Right lobe of liver (tissue), 6 donors: Measurements from ENCODE around the gene C4BPA. TPM values are rescaled to one million over a fixed set of nuclear protein-coding genes. Genes with fewer than 3 reads are reported as not detected.

Source experiments
- ATAC-seq, 4 donors: fragments of 200-7000 bp; cut with Tn5 transposase; one replicate each; pipeline ENCODE4 v1.9.1; 2020; ENCODE audit warnings: mild to moderate bottlenecking in 4 of 4, moderate library complexity in 4 of 4
- DNase-seq, 3 donors: peaks; one replicate each; pipeline ENCODE4 v3.0.0-alpha.2; 2020
- H3K27ac ChIP-seq, 3 donors: fragments of 200-600 bp; one replicate each; pipeline ENCODE4 v1.8.0; 2022
- H3K27me3 ChIP-seq, 2 donors: fragments of 200-600 bp; one replicate each; pipeline ENCODE4 v1.8.0; 2022
- H3K36me3 ChIP-seq, 4 donors: fragments of 200-600 bp; sonication (generic) in 1 of 4; one replicate each; pipeline versions ENCODE4 v1.5.1 to v1.8.0; 2017 to 2022; ENCODE audit warnings: control low read depth in 1 of 4
- H3K4me1 ChIP-seq, 4 donors: fragments of 200-600 bp; sonication (generic) in 1 of 4; one replicate each; pipeline versions ENCODE4 v1.5.1 to v1.8.0; 2017 to 2022; ENCODE audit warnings: control low read depth in 1 of 4
- H3K4me3 ChIP-seq, 3 donors: fragments of 200-600 bp; one replicate each; pipeline ENCODE4 v1.8.0; 2022
- H3K9me3 ChIP-seq, 4 donors: fragments of 200-600 bp; sonication (generic) in 1 of 4; one replicate each; pipeline versions ENCODE4 v1.5.1 to v1.8.0; 2017 to 2022; ENCODE audit warnings: control low read depth in 1 of 4
- POLR2A ChIP-seq: fragments of 450-650 bp; IDR thresholded peaks from one replicate; pipeline ENCODE4 v1.6.1; 2017; ENCODE audit warnings: antibody characterized with exemption, mild to moderate bottlenecking
- WGBS: methylation state at CpG from one replicate; pipeline ENCODE4 v1.1.6; 2018; ENCODE audit warnings: low coverage, low lambda C conversion rate; ENCODE audit not compliant: insufficient coverage; ENCODE audit errors: missing lambda C conversion rate; 5-methylcytosine and 5-hydroxymethylcytosine counted together
- intact Hi-C, 2 donors: fragments of 100-400 bp; cut with DNase I; formaldehyde crosslinking; loops; one replicate each; pipeline versions ENCODE4 v1.11.2 to v1.14.1; 2022
- total RNA-seq, 6 experiments: library from RNA; depleted of rRNA in 2 of 6; stranded (reverse); fragments of >200 nt in 2 of 6; fragmentation: NEBNext Ultra II Directional in 3 of 6; extraction: Animal tissue kit (Norgen Biotek cat#: 25700) in 3 of 6; gene quantifications; one replicate each; pipeline versions ENCODE4 v1.1.0 to v1.2.4, GENCODE V29; 2016 to 2023
- TF ChIP-seq, protein P1 (sequence below), 4 donors: fragments of 200-600 bp in 3 of 4; fragments of 450-650 bp in 1 of 4; IDR thresholded peaks; one replicate each; pipeline versions ENCODE4 v1.5.1 to v1.8.0; 2016 to 2022; ENCODE audit warnings: antibody characterized with exemption in 4 of 4, mild to moderate bottlenecking in 2 of 4
- donor health status: DM: no; HTN: yes; CAD: no.
- donor health status: DM: no; HTN: no; CAD: no.
- donor health status: DM: no; HTN: no; CAD: no.
- donor health status: DM: no; HTN: yes; CAD: no.
- donor health status: DM: no; HTN: yes; CAD: no.

The C4BPA gene
- total RNA-seq, 6 experiments from 2014 or later = 746 to 1,325 (median 959) TPM

DNA sequence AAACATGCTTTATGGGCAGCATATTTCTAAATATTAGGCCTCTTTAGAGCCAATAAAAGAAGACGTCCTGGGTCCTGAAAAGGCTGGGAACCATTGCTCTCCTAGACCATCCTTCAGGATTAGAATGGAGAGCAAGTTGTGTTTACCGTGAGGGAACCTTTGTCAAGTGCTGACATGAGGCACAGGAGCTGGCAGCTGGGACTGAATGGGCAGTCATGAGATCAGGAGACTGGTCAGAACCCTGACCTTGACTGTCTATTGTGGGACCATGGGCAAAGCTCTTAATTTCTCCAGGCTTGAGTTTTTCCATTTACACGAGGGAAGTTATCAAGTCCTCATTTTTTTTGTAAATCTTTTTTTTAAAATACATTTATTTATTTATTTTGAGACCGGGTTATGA lies 45.8 kb upstream of the C4BPA start:
- ATAC-seq (no peak), DNase-seq (no peak)
- Histone ChIP-seq H3K4me3 (no peak overlapping the region), H3K36me3 (peaks cover 0 to 15% (median 5%) of the 10 kb centered on the region in 4 donors), H3K27ac (no peak overlapping the region), H3K4me1 (no peaks in the 10 kb centered on the region), H3K27me3 (no peaks in the 10 kb centered on the region), H3K9me3 (no peaks in the 10 kb centered on the region)
- intact Hi-C loops = no loop called here
- WGBS = 92% methylated on average over 4 of the region's 4 CpGs
- TF ChIP-seq, protein P1, sequence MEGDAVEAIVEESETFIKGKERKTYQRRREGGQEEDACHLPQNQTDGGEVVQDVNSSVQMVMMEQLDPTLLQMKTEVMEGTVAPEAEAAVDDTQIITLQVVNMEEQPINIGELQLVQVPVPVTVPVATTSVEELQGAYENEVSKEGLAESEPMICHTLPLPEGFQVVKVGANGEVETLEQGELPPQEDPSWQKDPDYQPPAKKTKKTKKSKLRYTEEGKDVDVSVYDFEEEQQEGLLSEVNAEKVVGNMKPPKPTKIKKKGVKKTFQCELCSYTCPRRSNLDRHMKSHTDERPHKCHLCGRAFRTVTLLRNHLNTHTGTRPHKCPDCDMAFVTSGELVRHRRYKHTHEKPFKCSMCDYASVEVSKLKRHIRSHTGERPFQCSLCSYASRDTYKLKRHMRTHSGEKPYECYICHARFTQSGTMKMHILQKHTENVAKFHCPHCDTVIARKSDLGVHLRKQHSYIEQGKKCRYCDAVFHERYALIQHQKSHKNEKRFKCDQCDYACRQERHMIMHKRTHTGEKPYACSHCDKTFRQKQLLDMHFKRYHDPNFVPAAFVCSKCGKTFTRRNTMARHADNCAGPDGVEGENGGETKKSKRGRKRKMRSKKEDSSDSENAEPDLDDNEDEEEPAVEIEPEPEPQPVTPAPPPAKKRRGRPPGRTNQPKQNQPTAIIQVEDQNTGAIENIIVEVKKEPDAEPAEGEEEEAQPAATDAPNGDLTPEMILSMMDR (IDR thresholded peaks at IDR 0.05) = no peak
- no peak for TF ChIP-seq POLR2A

DNA sequence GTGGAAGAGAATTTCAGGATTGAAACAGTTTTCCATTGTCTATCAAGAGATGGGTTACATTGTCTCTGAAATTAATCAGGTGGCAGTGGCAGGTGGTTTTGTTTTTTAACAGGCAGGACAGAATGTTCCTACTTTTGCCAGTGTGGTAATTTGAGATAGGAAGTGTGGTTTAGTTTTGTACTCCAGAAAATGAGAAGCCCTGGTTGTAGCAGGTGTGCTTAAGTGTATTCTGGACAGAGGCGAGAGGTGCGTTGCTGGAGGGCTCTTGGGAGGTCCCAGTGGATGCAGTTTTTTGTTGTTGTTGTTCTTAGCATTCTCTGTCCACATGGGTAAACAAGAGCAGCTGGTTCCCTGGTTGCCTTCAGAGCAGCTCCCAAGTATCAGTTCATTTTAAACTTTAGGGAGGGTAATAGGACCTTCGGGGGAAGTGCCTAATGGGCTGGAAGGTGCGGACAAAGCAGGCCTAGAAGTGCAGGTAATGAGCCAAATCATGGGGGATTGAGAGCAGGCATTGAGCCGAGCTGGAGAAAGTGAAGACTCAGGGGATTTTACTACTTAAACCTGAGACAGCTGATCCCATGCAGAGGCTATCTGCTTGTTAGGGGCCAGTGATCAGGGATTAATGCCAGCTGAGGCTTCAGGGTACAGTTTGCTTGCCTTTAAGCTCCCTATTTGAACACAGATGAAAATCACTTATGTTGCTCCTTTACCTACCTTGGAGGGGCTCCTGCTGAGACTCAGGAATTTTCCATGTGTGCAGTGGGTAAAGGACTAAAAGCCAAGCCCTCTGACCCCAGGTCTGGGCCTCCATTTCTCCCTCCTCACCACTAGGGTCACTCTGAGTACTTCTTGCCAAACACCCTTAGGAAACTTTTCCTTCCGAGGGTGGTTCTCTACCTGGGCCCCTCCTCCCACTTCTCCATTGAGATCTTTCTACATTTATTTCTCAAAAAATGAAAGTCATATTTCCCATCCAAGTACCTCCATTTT lies 44.9 kb upstream of the C4BPA start:
- DNase-seq (no peak), ATAC-seq (no peak)
- intact Hi-C loops = no loop called here
- H3K9me3 ChIP-seq = no peaks in the 10 kb centered on the region
- peaks cover 0 to 18% (median 6%) of the 10 kb centered on the region in 4 donors for H3K36me3 ChIP-seq
- no peak for TF ChIP-seq POLR2A
- no peaks in the 10 kb centered on the region for H3K4me1 ChIP-seq
- H3K27ac ChIP-seq = no peak overlapping the region
- no peaks in the 10 kb centered on the region for H3K27me3 ChIP-seq
- WGBS = 69% methylated on average over 4 of the region's 6 CpGs
- H3K4me3 ChIP-seq = no peak overlapping the region

DNA sequence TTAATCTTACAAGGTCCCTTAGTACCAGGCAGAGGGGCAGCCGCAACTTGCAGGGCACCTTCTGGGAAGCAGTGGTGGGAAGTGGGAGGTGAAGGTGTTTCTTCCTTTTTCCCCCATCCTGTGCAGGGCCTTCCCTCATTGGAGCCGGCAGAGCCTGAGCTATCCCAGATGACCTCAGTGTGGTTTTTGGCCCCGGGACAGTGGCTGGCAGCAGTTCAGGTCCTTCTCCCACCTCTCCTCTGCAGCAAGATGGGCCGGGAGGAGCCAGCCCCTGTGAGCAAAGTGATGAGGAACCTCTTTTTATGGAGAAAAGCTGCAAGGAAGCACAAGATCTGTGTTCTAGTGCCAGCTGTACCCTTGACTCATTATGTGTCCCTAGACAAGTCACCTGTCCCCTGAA lies 44.2 kb upstream of the C4BPA start:
- no peak overlapping the region for H3K27ac ChIP-seq
- 74% methylated on average over 3 of the region's 4 CpGs for WGBS
- H3K4me3 ChIP-seq = no peak overlapping the region
- peak in 1 of 4 donors; percentile 15 for ATAC-seq
- H3K9me3 ChIP-seq = no peaks in the 10 kb centered on the region
- intact Hi-C loops = no loop called here
- TF ChIP-seq, protein P1 (IDR thresholded peaks at IDR 0.05) = no peak
- TF ChIP-seq POLR2A = no peak
- DNase-seq = no peak
- H3K36me3 ChIP-seq = peaks cover 0 to 19% (median 6%) of the 10 kb centered on the region in 4 donors
- H3K27me3 ChIP-seq = no peaks in the 10 kb centered on the region
- no peaks in the 10 kb centered on the region for H3K4me1 ChIP-seq

DNA sequence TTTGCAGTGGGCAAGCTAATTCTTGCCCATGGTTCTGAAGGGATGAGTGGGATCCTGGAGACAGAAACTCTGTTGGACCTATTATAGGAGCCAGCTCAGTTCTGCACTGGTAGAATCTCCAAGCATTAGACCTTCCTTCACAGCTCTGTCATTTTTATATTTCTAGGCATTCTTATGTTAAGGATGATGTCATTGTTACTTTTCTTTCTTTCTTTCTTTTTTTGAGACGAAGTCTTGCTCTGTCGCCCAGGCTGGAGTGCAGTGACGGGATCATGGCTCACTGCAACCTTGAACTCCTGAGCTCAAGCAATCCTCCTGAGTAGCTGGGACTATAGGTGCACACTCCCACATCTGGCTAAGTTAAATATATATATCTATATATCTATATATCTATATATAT lies 43.4 kb upstream of the C4BPA start:
- Histone ChIP-seq H3K27me3 (no peaks in the 10 kb centered on the region), H3K4me1 (no peaks in the 10 kb centered on the region), H3K36me3 (peaks cover 0 to 26% (median 7%) of the 10 kb centered on the region in 4 donors), H3K27ac (no peak overlapping the region), H3K4me3 (no peak overlapping the region), H3K9me3 (no peaks in the 10 kb centered on the region)
- ATAC-seq = no peak
- 94% methylated on average over 3 of the region's 3 CpGs for whole genome bisulfite sequencing
- no peak for DNase-seq
- TF ChIP-seq POLR2A = no peak
- TF ChIP-seq, protein P1 (IDR thresholded peaks at IDR 0.05) = no peak
- intact Hi-C loops = no loop called here

DNA sequence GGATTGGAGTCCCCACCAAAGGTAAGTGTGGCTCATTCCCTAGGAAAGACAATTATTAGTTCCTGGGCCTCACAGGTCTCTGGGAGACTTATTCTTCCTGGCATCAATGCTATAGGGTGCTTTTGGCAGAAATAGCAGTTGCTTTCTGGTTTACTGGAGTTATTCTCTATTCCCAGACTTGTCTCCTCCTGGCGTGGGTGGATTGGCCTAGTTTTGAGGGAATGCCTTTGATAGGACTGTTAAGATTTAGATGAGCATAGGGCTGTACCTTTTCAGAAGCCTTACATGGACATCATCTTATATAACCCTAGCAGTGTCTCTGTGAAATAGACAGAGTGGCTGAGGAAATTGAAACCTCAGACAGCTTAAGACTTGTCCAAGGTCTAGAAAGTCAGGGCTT lies 42.0 kb upstream of the C4BPA start:
- intact Hi-C loops = no loop called here
- ATAC-seq (no peak), DNase-seq (no peak)
- no peaks in the 10 kb centered on the region for H3K9me3 ChIP-seq
- H3K36me3 ChIP-seq = peaks cover 0 to 32% (median 8%) of the 10 kb centered on the region in 4 donors
- no peaks in the 10 kb centered on the region for H3K4me1 ChIP-seq
- no peak overlapping the region for H3K4me3 ChIP-seq
- 78% methylated on average over 1 of the region's 1 CpG for WGBS
- H3K27me3 ChIP-seq = no peaks in the 10 kb centered on the region
- no peak overlapping the region for H3K27ac ChIP-seq
- no peak for TF ChIP-seq POLR2A
- TF ChIP-seq, protein P1 (IDR thresholded peaks at IDR 0.05) = no peak
